ENCODE measurements around the gene KRTAP20-4.

The KRTAP20-4 gene

GRCh38 chr21:30620522-30620921 lies at the start of gene KRTAP20-4:
KRTAP20-4 (plus strand) TSS chr21:30620627.
- H3K79me2 ChIP-seq (ENCODE audit: insufficient read depth, low read length): no peaks in the 10 kb centered on the region
- H3K9me3 ChIP-seq (ENCODE audit: insufficient read depth, low read length): peaks cover 10% of the 10 kb centered on the region
- H3F3A ChIP-seq (ENCODE audit: insufficient read depth): no peaks in the 10 kb centered on the region
- H3K9ac ChIP-seq (ENCODE audit: low read length): no peak within 1 kb of the TSS
- H3K27me3 ChIP-seq (ENCODE audit: low read length): no peaks in the 10 kb centered on the region
- no peaks in the 10 kb centered on the region for H3K36me3 ChIP-seq (ENCODE audit: low read length)
- no peak for TF ChIP-seq CTCF (IDR thresholded peaks at IDR 0.05; ENCODE audit: insufficient read depth, low read length, poor library complexity, severe bottlenecking)
- no peak for TF ChIP-seq EZH2phosphoT487 (conservative IDR thresholded peaks at IDR 0.05; ENCODE audit: low read length)
- H4K20me1 ChIP-seq (ENCODE audit: low read depth, low read length): no peaks in the 10 kb centered on the region
- H2AFZ ChIP-seq (ENCODE audit: low read depth, low read length, severe bottlenecking): no peak within 1 kb of the TSS
- H3K4me2 ChIP-seq (ENCODE audit: low read depth, low read length, poor library complexity, severe bottlenecking): no peak within 1 kb of the TSS
- H3K27ac ChIP-seq (ENCODE audit: low read depth, low read length): no peak within 1 kb of the TSS
- no peaks in the 10 kb centered on the region for H3K9me2 ChIP-seq (replicated peaks; ENCODE audit: insufficient read depth, low read length)
- H3K4me3 ChIP-seq (ENCODE audit: insufficient read depth, low read length, poor library complexity, severe bottlenecking): no peak within 1 kb of the TSS

- no peak overlapping the region for H2AFZ ChIP-seq (ENCODE audit: low read depth, low read length, severe bottlenecking)
- H4K20me1 ChIP-seq (ENCODE audit: low read depth, low read length): no peaks in the 10 kb centered on the region
- no peak overlapping the region for H3K27ac ChIP-seq (ENCODE audit: low read depth, low read length)
- no peak for TF ChIP-seq CTCF (IDR thresholded peaks at IDR 0.05; ENCODE audit: insufficient read depth, low read length, poor library complexity, severe bottlenecking)
- TF ChIP-seq EZH2phosphoT487 (conservative IDR thresholded peaks at IDR 0.05; ENCODE audit: low read length): no peak
- no peak overlapping the region for H3K4me2 ChIP-seq (ENCODE audit: low read depth, low read length, poor library complexity, severe bottlenecking)
- H3K9ac ChIP-seq (ENCODE audit: low read length): no peak overlapping the region
- no peaks in the 10 kb centered on the region for H3K9me2 ChIP-seq (replicated peaks; ENCODE audit: insufficient read depth, low read length)
- H3K27me3 ChIP-seq (ENCODE audit: low read length): no peaks in the 10 kb centered on the region
- no peaks in the 10 kb centered on the region for H3K79me2 ChIP-seq (ENCODE audit: insufficient read depth, low read length)
- no peaks in the 10 kb centered on the region for H3F3A ChIP-seq (ENCODE audit: insufficient read depth)
- no peak overlapping the region for H3K4me3 ChIP-seq (ENCODE audit: insufficient read depth, low read length, poor library complexity, severe bottlenecking)
- H3K9me3 ChIP-seq (ENCODE audit: insufficient read depth, low read length): no peaks in the 10 kb centered on the region
- no peaks in the 10 kb centered on the region for H3K36me3 ChIP-seq (ENCODE audit: low read length)
Observed at GRCh38 chr21:30577766-30578165, 42.7 kb upstream of the KRTAP20-4 start.

GRCh38 chr21:30579346-30579745 lies 41.1 kb upstream of the KRTAP20-4 start:
- Histone ChIP-seq H4K20me1 (ENCODE audit: low read depth, low read length) (no peaks in the 10 kb centered on the region), H2AFZ (ENCODE audit: low read depth, low read length, severe bottlenecking) (no peak overlapping the region), H3K9me2 (replicated peaks; ENCODE audit: insufficient read depth, low read length) (no peaks in the 10 kb centered on the region), H3K27me3 (ENCODE audit: low read length) (no peaks in the 10 kb centered on the region), H3K4me3 (ENCODE audit: insufficient read depth, low read length, poor library complexity, severe bottlenecking) (no peak overlapping the region), H3K9me3 (ENCODE audit: insufficient read depth, low read length) (no peaks in the 10 kb centered on the region), H3K27ac (ENCODE audit: low read depth, low read length) (no peak overlapping the region), H3K79me2 (ENCODE audit: insufficient read depth, low read length) (no peaks in the 10 kb centered on the region), H3K4me2 (ENCODE audit: low read depth, low read length, poor library complexity, severe bottlenecking) (no peak overlapping the region), H3K9ac (ENCODE audit: low read length) (no peak overlapping the region), H3F3A (ENCODE audit: insufficient read depth) (no peaks in the 10 kb centered on the region), H3K36me3 (ENCODE audit: low read length) (no peaks in the 10 kb centered on the region)
- TF ChIP-seq CTCF (IDR thresholded peaks at IDR 0.05; ENCODE audit: insufficient read depth, low read length, poor library complexity, severe bottlenecking) (no peak), EZH2phosphoT487 (conservative IDR thresholded peaks at IDR 0.05; ENCODE audit: low read length) (no peak)

Data from SU-DHL-6 (cell line).